Endothelial cell of umbilical vein (primary cell): ENCODE results near the gene ST3GAL4. TPM values are rescaled to one million over a fixed set of nuclear protein-coding genes. Genes with fewer than 3 reads are reported as not detected.

Experiments
- BruUV-seq: library from RNA; stranded (reverse); fragments of 400-500 nt; replicated peaks from 2 replicates; lab custom pipeline; 2021; lab: Mats Ljungman, UMichigan
- CTCF ChIA-PET: fragments of 300-600, 350-600 bp; sonication (Branson Sonifier 250); formaldehyde crosslinking; loops from one replicate; lab custom pipeline; 2021; ENCODE audit warnings: antibody characterized with exemption, inconsistent platforms; lab: Charles Lee
- POLR2A ChIA-PET: fragments of 300-600, 350-600 bp; sonication (Branson Sonifier 250); formaldehyde crosslinking; loops from one replicate; lab custom pipeline; 2021; ENCODE audit warnings: antibody characterized with exemption, inconsistent platforms; lab: Charles Lee
- DNase-seq: peaks from one replicate; pipeline ENCODE4 v3.0.0-alpha.2; 2011; ENCODE audit warnings: low read depth, low spot score
- FAIRE-seq: peaks from 2 replicates; lab custom pipeline; 2011; peaks lifted over from hg19 to GRCh38; lab: Jason Lieb, UNC
- H2AFZ ChIP-seq: 2 replicates; pipeline ENCODE4 v1.6.0; 2012; ENCODE audit warnings: low read depth, low read length, control low read depth, inconsistent platforms
- H3K27ac ChIP-seq: 2 replicates; pipeline ENCODE4 v1.5.1; 2011; ENCODE audit warnings: low read depth, mild to moderate bottlenecking, control low read depth, low read length, moderate library complexity; ENCODE audit not compliant: insufficient read depth
- H3K27me3 ChIP-seq, 2 experiments: 2 replicates each; pipeline versions ENCODE4 v1.6.0 to v1.6.1; 2011; ENCODE audit warnings: low read length in 2 of 2, mixed read lengths in 1 of 2; ENCODE audit not compliant: control insufficient read depth in 2 of 2, insufficient read depth in 2 of 2
- H3K36me3 ChIP-seq, 2 experiments: 2 replicates in 1 of 2; 3 replicates in 1 of 2; pipeline ENCODE4 v1.5.1; 2011; ENCODE audit warnings: low read length in 2 of 2, mild to moderate bottlenecking in 1 of 2, moderate library complexity in 1 of 2; ENCODE audit not compliant: control insufficient read depth in 2 of 2, insufficient read depth in 2 of 2; ENCODE audit errors: extremely low read depth in 1 of 2
- H3K4me1 ChIP-seq: 3 replicates; pipeline ENCODE4 v1.5.1; 2011; ENCODE audit warnings: mild to moderate bottlenecking, low read length; ENCODE audit not compliant: control insufficient read depth, insufficient read depth; ENCODE audit errors: extremely low read depth
- H3K4me2 ChIP-seq: 2 replicates; pipeline ENCODE4 v1.6.1; 2011; ENCODE audit warnings: low read length, control low read depth, mixed read lengths; ENCODE audit not compliant: insufficient read depth
- H3K4me3 ChIP-seq, 3 experiments: fragments of 200-600 bp in 1 of 3; sonication (generic), shearing (Covaris generic) in 1 of 3; replicated peaks in 1 of 3; 2 replicates each; pipeline ENCODE4 v1.5.1; 2011 to 2016; ENCODE audit warnings: control low read depth in 3 of 3, low read length in 3 of 3, mild to moderate bottlenecking in 2 of 3, inconsistent platforms in 1 of 3, low read depth in 1 of 3, moderate library complexity in 1 of 3; ENCODE audit not compliant: insufficient read depth in 1 of 3
- H3K79me2 ChIP-seq: 2 replicates; pipeline ENCODE4 v1.6.0; 2012; ENCODE audit warnings: low read length, inconsistent platforms; ENCODE audit not compliant: control insufficient read depth, insufficient read depth
- H3K9ac ChIP-seq: replicated peaks from 2 replicates; pipeline ENCODE3; 2011; ENCODE audit warnings: low read length, control low read depth; ENCODE audit not compliant: insufficient read depth; ENCODE audit errors: extremely low read depth
- H3K9me1 ChIP-seq: replicated peaks from 3 replicates; pipeline ENCODE4 v1.6.0; 2011; ENCODE audit warnings: mild to moderate bottlenecking, low read length; ENCODE audit not compliant: control insufficient read depth, insufficient read depth; ENCODE audit errors: extremely low read depth
- H3K9me3 ChIP-seq: replicated peaks from 2 replicates; pipeline ENCODE4 v1.5.1; 2012; ENCODE audit warnings: low read length, inconsistent platforms; ENCODE audit not compliant: control insufficient read depth, insufficient read depth
- H4K20me1 ChIP-seq: replicated peaks from 2 replicates; pipeline ENCODE3; 2011; ENCODE audit warnings: mild to moderate bottlenecking, low read length; ENCODE audit not compliant: control insufficient read depth, insufficient read depth; ENCODE audit errors: extremely low read depth
- EZH2 ChIP-seq: IDR thresholded peaks from 2 replicates; pipeline ENCODE4 v1.6.1; 2012; ENCODE audit warnings: borderline replicate concordance, low read depth, mild to moderate bottlenecking, moderate library complexity, low read length, inconsistent platforms; ENCODE audit not compliant: severe bottlenecking
- FOS ChIP-seq: IDR thresholded peaks from 2 replicates; pipeline ENCODE4 v1.6.1; 2011; ENCODE audit warnings: mild to moderate bottlenecking, low read length, moderate library complexity, borderline replicate concordance; ENCODE audit not compliant: insufficient read depth
- GATA2 ChIP-seq: IDR thresholded peaks from 2 replicates; pipeline ENCODE4 v1.7.0; 2011; ENCODE audit warnings: low read depth, mild to moderate bottlenecking, moderate library complexity, mixed read lengths, low read length; ENCODE audit not compliant: insufficient read length, insufficient read depth
- JUN ChIP-seq: IDR thresholded peaks from 2 replicates; pipeline ENCODE4 v1.6.1; 2011; ENCODE audit warnings: borderline replicate concordance, low read depth; ENCODE audit not compliant: insufficient read length, insufficient read depth
- MYC ChIP-seq: IDR thresholded peaks from one replicate; pipeline ENCODE4 v1.6.1; 2011; ENCODE audit warnings: mild to moderate bottlenecking, low read depth, low read length
- POLR2A ChIP-seq: IDR thresholded peaks from 2 replicates; pipeline ENCODE4 v1.6.1; 2012; ENCODE audit warnings: low read depth, mild to moderate bottlenecking, control low read depth, low read length
- POLR2AphosphoS5 ChIP-seq: IDR thresholded peaks from 2 replicates; pipeline ENCODE4 v1.6.1; 2012; ENCODE audit warnings: low read depth, mild to moderate bottlenecking, control low read depth, low read length, moderate library complexity; ENCODE audit not compliant: insufficient read depth
- dilution Hi-C: fragments of 300-500 bp; cut with MboI; formaldehyde crosslinking; loops from one replicate; pipeline ENCODE4 v1.15.0; 2019; ENCODE audit warnings: low sequenced_read_pairs; ENCODE audit not compliant: extremely low pct_ligation_motif_present
- intact Hi-C: fragments of 100-400 bp; cut with micrococcal nuclease; formaldehyde crosslinking; loops from one replicate; pipeline ENCODE4 v1.10.0; 2022
- polyA plus RNA-seq, 4 experiments: library from polyadenylated mRNA; depleted of rRNA in 3 of 4; stranded (reverse) in 3 of 4; unstranded in 1 of 4; fragments of >200 nt; gene quantifications; 2 replicates each; pipeline versions ENCODE4 v1.2.1 to v1.2.3, GENCODE V29; 2011 to 2012; ENCODE audit warnings: missing spikeins in 1 of 4
- total RNA-seq: library from RNA; stranded (reverse); gene quantifications from 2 replicates; pipeline ENCODE4 v1.2.3, GENCODE V29; 2021
- TF ChIP-seq, protein P1 (sequence below): IDR thresholded peaks from 2 replicates; pipeline ENCODE4 v1.6.1; 2011; ENCODE audit not compliant: insufficient read depth, insufficient read length
- TF ChIP-seq, protein P2 (sequence below), 2 donors: IDR thresholded peaks; 1 replicate in 1 of 2; 2 replicates in 1 of 2; pipeline ENCODE4 v1.5.1; 2011; ENCODE audit warnings: low read length in 2 of 2, mild to moderate bottlenecking in 2 of 2, moderate library complexity in 2 of 2, control low read depth in 1 of 2, inconsistent platforms in 1 of 2, low read depth in 1 of 2; ENCODE audit not compliant: insufficient read depth in 1 of 2; ENCODE audit errors: extremely low read depth in 1 of 2

The ST3GAL4 gene
- total and polyA plus RNA-seq, 2 donors (not counting 3 experiments of a cell fraction or from before 2014, with no cell fraction given): 17.7 to 19.4 TPM

DNA sequence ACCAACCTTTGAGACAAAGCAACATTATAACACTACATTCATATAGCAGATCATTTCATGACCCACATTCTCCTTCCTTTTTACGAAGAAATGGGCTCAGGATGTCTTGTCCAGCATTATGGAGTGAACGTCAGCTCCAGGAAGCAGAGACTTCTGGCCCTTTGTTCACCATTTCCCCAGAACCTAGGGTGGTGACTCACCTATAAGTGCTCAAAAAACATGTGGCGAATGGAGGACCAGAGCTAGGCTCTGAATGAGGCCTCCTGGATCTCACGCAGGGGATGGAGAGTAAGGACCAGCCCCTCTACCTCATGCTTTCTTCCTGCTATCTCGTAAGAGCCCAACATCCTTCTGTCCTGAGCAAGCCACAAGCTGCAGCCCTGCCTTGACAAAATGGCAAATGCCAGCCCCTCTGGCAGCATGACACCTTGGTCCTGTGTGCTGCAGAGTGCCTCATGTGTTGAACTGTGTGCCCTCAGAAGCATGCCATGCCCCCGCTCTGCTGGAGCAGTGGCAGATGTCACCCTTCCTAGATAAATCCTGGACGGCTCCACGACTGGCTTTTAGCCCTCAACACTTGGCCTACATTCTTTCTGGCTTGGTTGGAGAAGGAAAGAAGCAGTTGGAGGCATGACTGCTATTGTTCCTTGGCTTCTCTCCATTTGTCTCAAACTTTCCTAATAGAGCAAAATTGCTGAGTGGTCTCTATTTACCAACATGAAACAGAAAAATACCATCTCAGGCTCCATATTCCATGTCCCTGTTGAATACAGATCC lies 6.5 kb upstream of the ST3GAL4 start:
- DNase-seq (peak; percentile 82), FAIRE-seq (peak; percentile 99)
- peak overlapping the region; percentile 11 for H3K9ac ChIP-seq
- H4K20me1 ChIP-seq: no peaks in the 10 kb centered on the region
- no peak overlapping the region for H3K4me3 ChIP-seq
- ChIA-PET CTCF (interaction anchor here (1.0 to 1.8 kb wide), 3 partner anchors 17 to 132 kb away, joined by 4 to 9 read pairs (median 4); no protein-coding TSS in a partner anchor), POLR2A (interaction anchor here (1.3 kb wide), 1 partner anchor 9 kb away, joined by 4 read pairs; no protein-coding TSS in a partner anchor)
- peaks cover 43% of the 10 kb centered on the region for H3K79me2 ChIP-seq
- no TSS peak for BruUV-seq
- no peaks in the 10 kb centered on the region for H3K9me1 ChIP-seq
- peak overlapping the region; percentile 31 for H3K4me2 ChIP-seq
- H3K36me3 ChIP-seq: peaks cover 0 to 2% of the 10 kb centered on the region in 2 experiments
- peak overlapping the region; percentile 82 for H3K27ac ChIP-seq
- TF ChIP-seq FOS: peak; percentile 86
- TF ChIP-seq JUN: peak; percentile 88
- TF ChIP-seq, protein P1, sequence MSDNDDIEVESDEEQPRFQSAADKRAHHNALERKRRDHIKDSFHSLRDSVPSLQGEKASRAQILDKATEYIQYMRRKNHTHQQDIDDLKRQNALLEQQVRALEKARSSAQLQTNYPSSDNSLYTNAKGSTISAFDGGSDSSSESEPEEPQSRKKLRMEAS: peak; percentile 46
- TF ChIP-seq EZH2: no peak
- no peaks in the 10 kb centered on the region for H3K27me3 ChIP-seq
- H3K9me3 ChIP-seq: no peaks in the 10 kb centered on the region
- dilution Hi-C loops: no loop called here
- no peak overlapping the region for H2AFZ ChIP-seq
- H3K4me1 ChIP-seq: peaks cover 45% of the 10 kb centered on the region
- intact Hi-C loops: loop anchor here (5.0 kb wide), 2 partner anchors 68 to 137 kb away; partner anchors contain the start of genes FAM118B and RPUSD4

DNA sequence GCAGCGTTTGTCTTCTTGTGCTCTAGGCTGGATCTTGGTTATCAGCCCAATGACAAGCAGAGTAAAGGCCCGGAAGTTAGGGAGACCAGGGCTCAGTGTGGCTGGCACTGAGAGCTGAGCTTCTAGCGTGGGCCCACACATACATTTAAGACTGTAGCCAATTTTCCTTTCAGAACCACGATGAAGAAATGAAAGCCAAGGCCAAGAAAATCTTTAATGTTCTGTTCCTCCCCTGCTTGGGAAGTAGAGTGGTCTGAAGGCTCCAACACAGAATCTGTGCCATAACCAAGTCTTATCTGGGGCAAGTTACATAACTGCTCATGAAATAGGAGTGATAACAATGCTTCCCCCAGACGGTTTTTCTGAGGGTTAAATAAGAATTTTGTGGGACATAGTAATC lies 4.7 kb upstream of the ST3GAL4 start:
- TF ChIP-seq POLR2AphosphoS5 (no peak), FOS (no peak), EZH2 (no peak), POLR2A (no peak), GATA2 (no peak), JUN (no peak), MYC (no peak)
- TF ChIP-seq, protein P1: no peak
- TF ChIP-seq, protein P2, sequence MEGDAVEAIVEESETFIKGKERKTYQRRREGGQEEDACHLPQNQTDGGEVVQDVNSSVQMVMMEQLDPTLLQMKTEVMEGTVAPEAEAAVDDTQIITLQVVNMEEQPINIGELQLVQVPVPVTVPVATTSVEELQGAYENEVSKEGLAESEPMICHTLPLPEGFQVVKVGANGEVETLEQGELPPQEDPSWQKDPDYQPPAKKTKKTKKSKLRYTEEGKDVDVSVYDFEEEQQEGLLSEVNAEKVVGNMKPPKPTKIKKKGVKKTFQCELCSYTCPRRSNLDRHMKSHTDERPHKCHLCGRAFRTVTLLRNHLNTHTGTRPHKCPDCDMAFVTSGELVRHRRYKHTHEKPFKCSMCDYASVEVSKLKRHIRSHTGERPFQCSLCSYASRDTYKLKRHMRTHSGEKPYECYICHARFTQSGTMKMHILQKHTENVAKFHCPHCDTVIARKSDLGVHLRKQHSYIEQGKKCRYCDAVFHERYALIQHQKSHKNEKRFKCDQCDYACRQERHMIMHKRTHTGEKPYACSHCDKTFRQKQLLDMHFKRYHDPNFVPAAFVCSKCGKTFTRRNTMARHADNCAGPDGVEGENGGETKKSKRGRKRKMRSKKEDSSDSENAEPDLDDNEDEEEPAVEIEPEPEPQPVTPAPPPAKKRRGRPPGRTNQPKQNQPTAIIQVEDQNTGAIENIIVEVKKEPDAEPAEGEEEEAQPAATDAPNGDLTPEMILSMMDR (IDR thresholded peaks at IDR 0.05; ENCODE audit: extremely low read depth in 1 of 2, insufficient read depth in 1 of 2, low read depth in 1 of 2, low read length in 2 of 2): no peak
- Histone ChIP-seq H3K4me3 (no peak overlapping the region), H3K27ac (no peak overlapping the region), H3K27me3 (no peaks in the 10 kb centered on the region), H3K4me2 (no peak overlapping the region), H2AFZ (no peak overlapping the region), H3K36me3 (peaks cover 0 to 2% of the 10 kb centered on the region in 2 experiments), H3K9ac (no peak overlapping the region), H3K4me1 (peaks cover 49% of the 10 kb centered on the region), H4K20me1 (no peaks in the 10 kb centered on the region), H3K9me1 (no peaks in the 10 kb centered on the region), H3K79me2 (peaks cover 54% of the 10 kb centered on the region), H3K9me3 (no peaks in the 10 kb centered on the region)
- FAIRE-seq (no peak), DNase-seq (no peak)
- no TSS peak for BruUV-seq
- CTCF ChIA-PET: no interaction called here
- dilution Hi-C loops (no loop called here), intact Hi-C loops (no loop called here)
- POLR2A ChIA-PET: no interaction called here
